GM18867 (cell line): Measurements from ENCODE around the gene NUDT22.

Source experiments
- ATAC-seq: cut with Tn5 transposase; IDR thresholded peaks from one replicate; pipeline ENCODE4 v1.9.1; 2021; ENCODE audit warnings: mild to moderate bottlenecking, moderate library complexity; ENCODE audit not compliant: unreplicated experiment

The NUDT22 gene

GRCh38 chr11:64268025-64268892 is 42.2 kb downstream of the NUDT22 start:
- ATAC-seq = no peak

GRCh38 chr11:64268893-64269539 is 42.9 kb downstream of the NUDT22 start:
- ATAC-seq = no peak

GRCh38 chr11:64269540-64270220 is 43.6 kb downstream of the NUDT22 start:
- peak; percentile 69 for ATAC-seq

GRCh38 chr11:64275031-64275800 is 49.1 kb downstream of the NUDT22 start:
- no peak for ATAC-seq

- ATAC-seq = no peak
Measured at GRCh38 chr11:64275841-64276240, 49.8 kb downstream of the NUDT22 start.

- no peak for ATAC-seq
Measured at GRCh38 chr11:64276653-64277431, 50.8 kb downstream of the NUDT22 start.

GRCh38 chr11:64278576-64279190 is 52.6 kb downstream of the NUDT22 start:
- ATAC-seq = no peak
